HepG2 (cell line): ENCODE results near the gene RPL3. TPM values are rescaled to one million over a fixed set of nuclear protein-coding genes. Genes with fewer than 3 reads are reported as not detected.

Experiments
- AHR ChIP-seq: IDR thresholded peaks from 2 replicates; pipeline ENCODE4 v1.6.1; 2018; ENCODE audit warnings: missing genetic modification reagents, missing compliant biosample characterization
- BCL6 ChIP-seq: IDR thresholded peaks from 2 replicates; pipeline ENCODE4 v1.6.1; 2016; ENCODE audit warnings: missing genetic modification reagents, missing compliant biosample characterization
- EEA1 ChIP-seq: sonication (generic); formaldehyde crosslinking; IDR thresholded peaks from 2 replicates; pipeline ENCODE4 v1.5.1; 2020; ENCODE audit warnings: mild to moderate bottlenecking, missing genetic modification reagents, borderline replicate concordance
- HES4 ChIP-seq: sonication (generic); formaldehyde crosslinking; IDR thresholded peaks from 2 replicates; pipeline ENCODE4 v1.9.0; 2021; ENCODE audit warnings: mild to moderate bottlenecking, missing genetic modification reagents, borderline replicate concordance
- JARID2 ChIP-seq: sonication (generic); formaldehyde crosslinking; IDR thresholded peaks from 2 replicates; pipeline ENCODE4 v1.8.1; 2023; ENCODE audit warnings: missing genetic modification reagents, inconsistent platforms; ENCODE audit not compliant: insufficient replicate concordance
- PRMT3 ChIP-seq: sonication (generic); formaldehyde crosslinking; IDR thresholded peaks from 2 replicates; pipeline ENCODE4 v1.8.1; 2022; ENCODE audit warnings: low read depth, mild to moderate bottlenecking, moderate library complexity, missing genetic modification reagents, borderline replicate concordance
- RFX1 ChIP-seq: fragments of 450-650 bp; IDR thresholded peaks from 2 replicates; pipeline ENCODE4 v1.6.1; 2017
- TBL1XR1 ChIP-seq: fragments of 150-350 bp; IDR thresholded peaks from 2 replicates; pipeline ENCODE4 v1.6.1; 2014; ENCODE audit warnings: borderline replicate concordance, low read length; ENCODE audit not compliant: partially characterized antibody
- ZBTB20 ChIP-seq: sonication (generic); formaldehyde crosslinking; IDR thresholded peaks from 2 replicates; pipeline ENCODE4 v1.8.1; 2023; ENCODE audit warnings: missing genetic modification reagents, low read depth, mild to moderate bottlenecking, borderline replicate concordance
- ZBTB39 ChIP-seq: sonication (generic); formaldehyde crosslinking; IDR thresholded peaks from 2 replicates; pipeline ENCODE4 v1.5.0; 2020; ENCODE audit warnings: missing genetic modification reagents
- ZBTB44 ChIP-seq: sonication (generic); formaldehyde crosslinking; IDR thresholded peaks from 2 replicates; pipeline ENCODE4 v1.4.0; 2020; ENCODE audit warnings: missing genetic modification reagents
- ZFP90 ChIP-seq: sonication (generic); formaldehyde crosslinking; IDR thresholded peaks from 2 replicates; pipeline ENCODE4 v1.8.0; 2022; ENCODE audit warnings: missing genetic modification reagents, mild to moderate bottlenecking, inconsistent platforms, borderline replicate concordance
- ZMYM3 ChIP-seq: sonication (generic); formaldehyde crosslinking; IDR thresholded peaks from 2 replicates; pipeline ENCODE4 v1.5.1; 2020; ENCODE audit warnings: mild to moderate bottlenecking, missing genetic modification reagents
- ZNF121 ChIP-seq: sonication (generic); formaldehyde crosslinking; IDR thresholded peaks from 2 replicates; pipeline ENCODE4 v1.5.0; 2020; ENCODE audit warnings: mild to moderate bottlenecking, missing genetic modification reagents
- ZNF253 ChIP-seq: sonication (generic); formaldehyde crosslinking; IDR thresholded peaks from 2 replicates; pipeline ENCODE4 v1.8.0; 2022; ENCODE audit warnings: mild to moderate bottlenecking, missing genetic modification reagents, borderline replicate concordance
- ZNF367 ChIP-seq: sonication (generic); formaldehyde crosslinking; IDR thresholded peaks from 2 replicates; pipeline ENCODE4 v1.4.0; 2020; ENCODE audit warnings: missing genetic modification reagents, borderline replicate concordance
- ZNF431 ChIP-seq: sonication (generic); formaldehyde crosslinking; IDR thresholded peaks from 2 replicates; pipeline ENCODE4 v1.9.0; 2022; ENCODE audit warnings: missing genetic modification reagents, low read depth, mild to moderate bottlenecking, borderline replicate concordance
- ZNF451 ChIP-seq: sonication (generic); formaldehyde crosslinking; IDR thresholded peaks from 2 replicates; pipeline ENCODE4 v1.5.0; 2020; ENCODE audit warnings: mild to moderate bottlenecking, missing genetic modification reagents
- ZNF83 ChIP-seq: sonication (generic); formaldehyde crosslinking; IDR thresholded peaks from 2 replicates; pipeline ENCODE4 v1.4.0; 2020; ENCODE audit warnings: missing genetic modification reagents, mild to moderate bottlenecking, borderline replicate concordance
- polyA plus RNA-seq, 8 experiments: library from polyadenylated mRNA; depleted of rRNA in 3 of 8; stranded (reverse) in 7 of 8; unstranded in 1 of 8; fragments of >200 nt; fragmentation: Illumina TruSeq in 4 of 8; extraction: Trizol in 4 of 8; gene quantifications; 2 replicates each; pipeline versions ENCODE4 v1.2.1 to v1.2.3, GENCODE V29; 2011 to 2016; ENCODE audit warnings: low read depth in 4 of 8, missing spikeins in 1 of 8, mixed read lengths in 1 of 8; ENCODE audit not compliant: insufficient read depth in 1 of 8
- total RNA-seq, 5 experiments: library from RNA; depleted of rRNA; stranded (reverse); fragments of >200 nt; fragmentation: Illumina TruSeq; extraction: Trizol; gene quantifications; 2 replicates each; pipeline ENCODE4 v1.2.3, GENCODE V29; 2016; ENCODE audit warnings: low read depth in 1 of 5
- TF ChIP-seq, protein P1 (sequence below): fragments of 450-650 bp; IDR thresholded peaks from 2 replicates; pipeline ENCODE4 v1.6.1; 2017; ENCODE audit warnings: mild to moderate bottlenecking
- TF ChIP-seq, protein P2 (sequence below): sonication (generic); formaldehyde crosslinking; IDR thresholded peaks from 2 replicates; pipeline ENCODE4 v1.5.0; 2020; ENCODE audit warnings: missing genetic modification reagents, mild to moderate bottlenecking, borderline replicate concordance

Gene RPL3
- total and polyA plus RNA-seq, 2 of the 13 experiments (the other 11 are each of a cell fraction or from before 2014, with no cell fraction given): 1,051 to 3,279 TPM

DNA sequence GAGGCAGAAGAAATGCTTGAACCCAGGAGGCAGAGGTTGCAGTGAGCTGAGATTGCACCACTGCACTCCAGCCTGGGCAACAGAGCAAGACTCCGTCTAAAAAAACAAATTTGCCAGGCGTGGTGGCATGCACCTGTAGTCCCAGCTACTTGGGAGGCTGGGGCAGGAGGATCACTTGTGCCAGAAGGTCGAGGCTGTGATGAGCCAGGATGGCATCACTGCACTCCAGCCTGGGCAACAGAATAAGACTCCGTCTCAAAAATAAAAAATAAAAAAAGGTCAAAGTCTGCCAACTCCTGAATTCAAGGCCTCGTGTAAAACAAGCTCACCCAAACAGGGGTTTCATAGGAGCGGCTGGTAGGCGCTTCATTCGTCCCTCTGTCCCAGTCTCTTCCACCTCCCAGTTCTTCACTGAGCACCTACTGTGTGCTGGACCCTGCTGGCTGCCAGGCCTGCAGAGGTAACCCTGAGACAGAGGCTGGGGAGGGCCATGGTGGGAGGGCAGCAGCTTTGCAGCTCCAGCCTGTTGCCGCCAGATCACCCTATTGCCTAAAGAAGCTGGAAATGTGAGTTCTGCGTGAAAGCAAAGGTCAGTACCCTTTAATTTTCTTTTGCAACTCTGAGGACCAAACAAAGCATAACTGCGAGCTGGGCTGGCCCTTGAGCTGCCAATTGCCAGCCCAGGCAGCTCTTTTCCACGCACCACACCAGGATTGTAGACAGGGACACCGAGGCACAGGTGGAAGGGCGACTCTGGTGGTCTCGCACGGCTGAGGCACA, 15.3 kb downstream of the RPL3 start (continued):
- TF ChIP-seq, protein P1, sequence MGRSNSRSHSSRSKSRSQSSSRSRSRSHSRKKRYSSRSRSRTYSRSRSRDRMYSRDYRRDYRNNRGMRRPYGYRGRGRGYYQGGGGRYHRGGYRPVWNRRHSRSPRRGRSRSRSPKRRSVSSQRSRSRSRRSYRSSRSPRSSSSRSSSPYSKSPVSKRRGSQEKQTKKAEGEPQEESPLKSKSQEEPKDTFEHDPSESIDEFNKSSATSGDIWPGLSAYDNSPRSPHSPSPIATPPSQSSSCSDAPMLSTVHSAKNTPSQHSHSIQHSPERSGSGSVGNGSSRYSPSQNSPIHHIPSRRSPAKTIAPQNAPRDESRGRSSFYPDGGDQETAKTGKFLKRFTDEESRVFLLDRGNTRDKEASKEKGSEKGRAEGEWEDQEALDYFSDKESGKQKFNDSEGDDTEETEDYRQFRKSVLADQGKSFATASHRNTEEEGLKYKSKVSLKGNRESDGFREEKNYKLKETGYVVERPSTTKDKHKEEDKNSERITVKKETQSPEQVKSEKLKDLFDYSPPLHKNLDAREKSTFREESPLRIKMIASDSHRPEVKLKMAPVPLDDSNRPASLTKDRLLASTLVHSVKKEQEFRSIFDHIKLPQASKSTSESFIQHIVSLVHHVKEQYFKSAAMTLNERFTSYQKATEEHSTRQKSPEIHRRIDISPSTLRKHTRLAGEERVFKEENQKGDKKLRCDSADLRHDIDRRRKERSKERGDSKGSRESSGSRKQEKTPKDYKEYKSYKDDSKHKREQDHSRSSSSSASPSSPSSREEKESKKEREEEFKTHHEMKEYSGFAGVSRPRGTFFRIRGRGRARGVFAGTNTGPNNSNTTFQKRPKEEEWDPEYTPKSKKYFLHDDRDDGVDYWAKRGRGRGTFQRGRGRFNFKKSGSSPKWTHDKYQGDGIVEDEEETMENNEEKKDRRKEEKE: no peak
- TF ChIP-seq PRMT3 (CRISPR knock-in tag): no peak
- no peak for TF ChIP-seq RFX1
- no peak for TF ChIP-seq JARID2 (CRISPR knock-in tag)
- TF ChIP-seq ZNF431: no peak
- no peak for TF ChIP-seq ZBTB44 (CRISPR knock-in tag)
- no peak for TF ChIP-seq ZNF253 (CRISPR knock-in tag)
- TF ChIP-seq EEA1 (CRISPR knock-in tag): no peak
- peak; percentile 54 for TF ChIP-seq BCL6 (CRISPR knock-in tag)
- peak; percentile 96 for TF ChIP-seq ZNF121 (CRISPR knock-in tag)
- TF ChIP-seq AHR (CRISPR knock-in tag): no peak
- peak; percentile 71; the same call in 1 of the 2 replicates for TF ChIP-seq ZMYM3 (CRISPR knock-in tag)
- no peak for TF ChIP-seq TBL1XR1
- no peak for TF ChIP-seq ZNF83 (CRISPR knock-in tag)
- no peak for TF ChIP-seq ZNF367 (CRISPR knock-in tag)
- no peak for TF ChIP-seq HES4
- TF ChIP-seq ZBTB39: no peak
- TF ChIP-seq ZFP90 (CRISPR knock-in tag): no peak
- no peak for TF ChIP-seq ZNF451 (CRISPR knock-in tag)
- TF ChIP-seq, protein P2, sequence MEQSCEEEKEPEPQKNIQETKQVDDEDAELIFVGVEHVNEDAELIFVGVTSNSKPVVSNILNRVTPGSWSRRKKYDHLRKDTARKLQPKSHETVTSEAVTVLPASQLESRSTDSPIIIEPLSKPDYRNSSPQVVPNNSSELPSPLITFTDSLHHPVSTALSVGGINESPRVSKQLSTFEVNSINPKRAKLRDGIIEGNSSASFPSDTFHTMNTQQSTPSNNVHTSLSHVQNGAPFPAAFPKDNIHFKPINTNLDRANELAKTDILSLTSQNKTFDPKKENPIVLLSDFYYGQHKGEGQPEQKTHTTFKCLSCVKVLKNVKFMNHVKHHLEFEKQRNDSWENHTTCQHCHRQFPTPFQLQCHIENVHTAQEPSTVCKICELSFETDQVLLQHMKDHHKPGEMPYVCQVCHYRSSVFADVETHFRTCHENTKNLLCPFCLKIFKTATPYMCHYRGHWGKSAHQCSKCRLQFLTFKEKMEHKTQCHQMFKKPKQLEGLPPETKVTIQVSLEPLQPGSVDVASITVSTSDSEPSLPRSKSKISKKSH (CRISPR knock-in tag): no peak
- TF ChIP-seq ZBTB20: no peak; the same call in 1 of the 2 replicates
